ELR (cell line): ENCODE results near the gene SPRY4.
"Not testable (repeated sequence)": the region's sequence is repeated elsewhere in the genome, so short reads cannot be mapped to it uniquely, and the experiment has no call there.

Experiments
- DNase-seq: peaks from one replicate; pipeline ENCODE4 v3.0.0-alpha.2; 2015; ENCODE audit warnings: low read depth

SPRY4 gene

GRCh38 chr5:142292249-142292648 lies 32.6 kb downstream of the SPRY4 start:
- DNase-seq: no peak

GRCh38 chr5:142290577-142291299 lies 34.1 kb downstream of the SPRY4 start:
- no peak for DNase-seq

- no peak for DNase-seq
Observed at GRCh38 chr5:142289708-142290576, 34.9 kb downstream of the SPRY4 start.

DNA sequence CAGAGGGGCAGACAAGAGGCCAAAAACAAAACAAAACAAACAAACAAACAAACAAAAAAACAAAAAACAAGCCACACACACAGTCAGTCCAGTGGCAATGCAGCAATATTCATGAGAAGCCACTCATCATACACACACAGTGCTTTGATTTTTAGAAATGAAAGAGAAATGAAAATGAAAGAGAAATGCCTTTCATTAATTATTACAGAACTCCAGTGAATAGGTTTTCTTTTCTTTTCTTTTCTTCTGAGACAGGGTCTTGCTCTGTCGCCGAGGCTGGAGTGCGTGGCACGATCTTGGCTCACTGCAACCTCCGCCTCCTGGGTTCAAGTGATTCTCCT lies 36.9 kb downstream of the SPRY4 start:
- DNase-seq: no peak

DNA sequence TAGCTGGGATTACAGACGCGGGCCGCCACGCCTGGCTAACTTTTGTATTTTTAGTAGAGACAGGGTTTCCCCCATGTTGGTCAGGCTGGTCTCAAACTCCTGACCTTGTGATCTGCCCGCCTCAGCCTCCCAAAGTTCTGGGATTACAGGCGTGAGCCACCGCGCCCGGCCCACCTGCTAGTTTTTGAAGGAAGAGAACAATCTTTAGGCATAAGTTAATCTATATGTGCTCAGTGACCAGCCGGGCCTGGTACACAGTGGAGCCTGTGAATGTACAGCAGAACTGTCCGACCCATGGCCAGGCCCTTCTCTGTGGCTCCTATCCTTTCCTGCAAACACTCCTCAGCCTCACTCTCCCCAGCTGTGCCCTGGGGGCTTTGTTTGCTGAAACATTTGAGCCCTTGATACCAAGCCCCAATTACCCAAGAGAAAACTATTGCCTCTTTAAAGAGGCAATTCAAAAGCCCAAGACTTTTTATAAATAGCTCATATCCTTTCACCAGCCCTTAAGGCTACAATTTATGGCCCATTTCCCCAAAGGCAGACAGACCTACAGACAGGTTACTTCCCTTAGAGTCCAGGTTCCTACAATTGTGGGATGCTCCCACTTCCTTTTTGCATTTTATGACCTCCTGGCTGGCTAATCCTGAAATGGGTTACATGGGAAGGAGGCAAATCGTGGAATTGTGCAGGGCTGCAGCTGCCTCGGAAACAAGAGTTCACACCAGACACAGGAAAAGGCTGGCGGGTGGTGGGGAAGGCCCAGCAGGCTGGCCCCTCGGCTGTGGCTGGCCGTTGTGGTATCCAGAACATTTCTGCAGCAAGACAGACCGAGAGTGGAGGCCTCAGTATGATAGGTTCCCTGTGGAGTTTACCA lies 37.5 kb downstream of the SPRY4 start:
- DNase-seq: no peak

DNA sequence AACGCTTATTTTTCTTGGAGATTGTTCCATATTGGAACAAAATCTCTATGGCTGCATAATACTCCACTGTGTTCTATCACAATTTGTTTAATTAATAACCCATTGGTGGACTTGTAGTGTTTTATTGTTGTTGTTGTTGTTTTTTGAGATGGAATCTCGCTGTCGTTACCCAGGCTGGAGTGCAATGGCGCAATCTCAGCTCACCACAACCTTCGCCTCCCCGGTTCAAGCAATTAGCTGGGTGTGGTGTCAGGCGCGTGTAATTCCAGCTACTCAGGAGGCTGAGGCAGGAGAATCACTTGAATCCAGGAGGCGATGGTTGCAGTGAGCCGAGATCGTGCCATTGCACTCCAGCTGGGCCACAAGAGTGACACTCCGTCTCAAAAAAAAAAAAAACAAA lies 38.7 kb downstream of the SPRY4 start:
- DNase-seq: no peak

DNA sequence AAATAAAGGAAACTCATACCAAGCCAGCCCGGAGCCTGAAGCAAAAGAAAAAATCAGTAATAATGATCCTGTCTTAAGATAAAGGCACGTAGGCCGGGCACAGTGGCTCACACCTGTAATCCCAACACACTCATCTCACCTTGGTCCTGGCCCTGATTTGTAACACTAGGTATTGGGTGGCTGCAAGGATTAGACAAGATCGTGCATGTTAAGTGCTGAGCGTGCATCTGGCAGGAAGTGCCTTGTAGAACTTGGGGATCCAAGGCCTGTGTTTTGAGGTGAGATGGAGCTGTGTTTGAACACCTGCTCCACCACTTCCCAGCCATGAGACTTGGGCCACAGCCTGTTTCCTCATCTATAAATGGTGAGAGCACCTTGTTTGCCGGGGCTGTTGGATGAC lies 41.5 kb downstream of the SPRY4 start:
- no peak for DNase-seq

DNA sequence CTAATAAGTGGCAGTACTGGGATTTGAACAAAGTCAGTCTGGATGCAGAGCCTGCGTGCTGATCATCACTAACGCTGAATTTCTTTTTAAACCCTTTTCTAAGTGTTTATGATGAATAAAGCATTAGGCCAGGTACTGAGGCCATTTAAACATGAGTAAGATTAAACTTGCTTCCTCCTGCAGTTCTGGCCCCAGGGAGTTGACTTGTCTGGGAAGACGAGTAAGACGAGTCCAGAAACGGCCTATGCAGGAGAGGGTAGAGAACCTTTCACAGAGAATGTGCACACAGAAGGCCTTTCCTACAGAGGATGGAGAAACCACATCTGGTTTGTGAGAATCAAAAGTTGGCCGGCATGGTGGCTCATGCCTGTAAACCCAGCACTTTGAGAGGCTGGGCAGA lies 42.9 kb downstream of the SPRY4 start:
- peak; percentile 79 for DNase-seq

- no peak for DNase-seq
Observed at GRCh38 chr5:142281008-142281367, 43.8 kb downstream of the SPRY4 start.

- DNase-seq: peak; percentile 13
Observed at GRCh38 chr5:142280066-142281007, 44.5 kb downstream of the SPRY4 start.

GRCh38 chr5:142278627-142279026 lies 46.2 kb downstream of the SPRY4 start:
- no peak for DNase-seq

DNA sequence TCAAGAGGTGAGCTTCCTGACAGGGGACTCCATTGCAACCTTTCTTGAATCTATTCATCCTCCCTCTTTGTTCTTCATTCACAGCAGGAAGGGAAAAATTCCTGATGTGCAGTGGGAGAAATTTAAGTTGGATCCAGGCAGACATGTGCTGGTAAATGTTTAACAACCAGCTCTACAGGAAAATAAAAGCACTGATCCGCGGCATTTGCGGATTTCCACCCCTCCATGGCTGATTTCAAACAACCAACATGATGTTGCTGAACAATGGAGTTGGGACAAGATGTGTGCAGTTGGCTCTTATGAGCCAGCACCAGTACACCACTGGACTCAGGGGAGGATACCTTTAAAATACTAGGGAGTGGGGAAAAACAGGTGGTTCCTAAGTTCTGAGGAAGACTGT lies 47.0 kb downstream of the SPRY4 start:
- no peak for DNase-seq

DNA sequence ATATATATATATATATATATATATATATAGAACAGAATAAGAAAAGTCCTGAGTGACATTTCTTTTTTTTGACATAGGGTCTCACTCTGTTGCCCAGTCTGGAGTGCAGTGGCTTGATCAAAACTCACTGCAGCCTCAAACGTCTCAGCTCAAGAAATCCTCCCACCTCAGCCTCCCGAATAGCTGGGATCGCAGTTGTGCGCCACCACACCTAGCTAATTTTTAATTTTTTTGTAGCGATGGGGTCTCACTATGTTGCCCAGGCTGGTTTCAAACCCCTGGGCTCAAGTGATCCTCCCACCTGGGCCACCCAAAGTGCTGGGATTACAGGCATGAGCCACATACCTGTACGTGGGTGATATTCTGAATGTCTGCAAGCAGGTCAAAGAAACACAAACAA lies 48.3 kb downstream of the SPRY4 start:
- no peak for DNase-seq

DNA sequence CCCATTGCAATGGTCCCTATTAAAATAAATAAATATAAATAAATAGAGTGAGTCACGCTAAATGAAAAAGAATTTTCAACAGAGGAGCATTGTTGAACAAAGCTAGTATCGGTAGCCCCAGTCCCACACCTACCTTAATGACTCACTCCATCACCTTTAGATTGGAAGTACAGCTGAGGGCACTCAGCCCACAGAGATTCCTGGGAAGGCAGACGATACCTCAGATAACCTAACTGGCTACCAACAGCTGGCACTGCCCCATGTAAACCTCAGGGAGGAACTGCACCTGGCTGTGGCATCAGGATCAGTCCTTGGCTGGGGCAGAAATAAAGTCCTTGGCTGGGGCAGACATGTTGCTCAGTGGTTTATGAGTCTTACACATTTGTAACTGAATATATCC lies 49.3 kb downstream of the SPRY4 start:
- DNase-seq: no peak

DNA sequence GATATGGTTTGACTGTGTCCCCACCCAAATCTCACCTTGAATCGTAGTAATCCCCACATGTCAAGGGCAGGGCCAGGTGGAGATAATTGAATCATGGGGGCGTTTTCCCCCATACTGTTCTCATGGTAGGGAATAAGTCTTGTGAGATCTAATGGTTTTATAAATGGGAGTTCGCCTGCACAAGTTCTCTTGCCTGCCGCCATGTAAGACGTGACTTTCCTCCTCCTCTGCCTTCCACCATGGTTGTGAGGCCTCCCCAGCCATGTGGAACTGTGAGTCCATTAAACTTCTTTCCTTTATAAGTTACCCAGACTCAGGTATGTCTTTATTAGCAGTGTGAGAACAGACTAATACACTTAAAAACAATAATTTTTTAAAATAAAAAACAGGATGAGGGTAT lies 52.2 kb downstream of the SPRY4 start:
- not testable (repeated sequence) for DNase-seq

- not testable (repeated sequence) for DNase-seq
Observed at GRCh38 chr5:142264084-142264483, 60.7 kb downstream of the SPRY4 start.

- DNase-seq: no peak
Observed at GRCh38 chr5:142263346-142263745, 61.5 kb downstream of the SPRY4 start.

GRCh38 chr5:142262683-142263082 lies 62.1 kb downstream of the SPRY4 start:
- no peak for DNase-seq
